GM12801 (cell line): ENCODE measurements around the gene BCKDHB.

Experiments
- CTCF ChIP-seq: IDR thresholded peaks from one replicate; pipeline ENCODE4 v1.5.1; 2011; ENCODE audit warnings: control low read depth; ENCODE audit not compliant: insufficient read length; ENCODE audit errors: extremely low read depth

Gene BCKDHB

GRCh38 chr6:80227545-80228105, 121.2 kb downstream of the BCKDHB start:
- no peak for TF ChIP-seq CTCF

- TF ChIP-seq CTCF: no peak
These were observed 126.8 kb downstream of the BCKDHB start for GRCh38 chr6:80233262-80233661.

GRCh38 chr6:80233958-80234357, 127.5 kb downstream of the BCKDHB start:
- TF ChIP-seq CTCF: no peak

- no peak for TF ChIP-seq CTCF
These were observed 127.9 kb downstream of the BCKDHB start for GRCh38 chr6:80234401-80234800.

- no peak for TF ChIP-seq CTCF
These were observed 128.4 kb downstream of the BCKDHB start for GRCh38 chr6:80234908-80235307.

- TF ChIP-seq CTCF: no peak
These were observed 129.2 kb downstream of the BCKDHB start for GRCh38 chr6:80235647-80236046.

GRCh38 chr6:80245043-80245442, 138.6 kb downstream of the BCKDHB start:
- no peak for TF ChIP-seq CTCF
